Prostate gland (tissue), 2 donors: Measurements from ENCODE around the gene HEXB. TPM values are rescaled to one million over a fixed set of nuclear protein-coding genes. Genes with fewer than 3 reads are reported as not detected.
"Not testable (repeated sequence)": the region's sequence is repeated elsewhere in the genome, so short reads cannot be mapped to it uniquely, and the experiment has no call there.

Experiments used
- DNase-seq: peaks from one replicate; pipeline ENCODE4 v3.0.0-alpha.2; 2019; ENCODE audit warnings: low spot score
- H3K27ac ChIP-seq, 2 donors: fragments of 200-600 bp; sonication (generic); 2 replicates each; pipeline ENCODE4 v1.5.1; 2017 to 2019
- H3K27me3 ChIP-seq: fragments of 200-600 bp; sonication (generic); replicated peaks from 2 replicates; pipeline ENCODE4 v1.5.1; 2019; ENCODE audit not compliant: insufficient read depth
- H3K36me3 ChIP-seq, 2 donors: fragments of 200-600 bp; sonication (generic); 1 replicate in 1 of 2; 2 replicates in 1 of 2; pipeline versions ENCODE4 v1.5.1 to v1.8.1; 2017 to 2019
- H3K4me1 ChIP-seq: fragments of 200-600 bp; sonication (generic); replicated peaks from 2 replicates; pipeline ENCODE4 v1.5.1; 2019
- H3K4me3 ChIP-seq, 2 donors: fragments of 200-600 bp; sonication (generic); 2 replicates each; pipeline ENCODE4 v1.5.1; 2017 to 2019
- H3K9me3 ChIP-seq: fragments of 200-600 bp; sonication (generic); 2 replicates; pipeline ENCODE4 v1.5.1; 2017
- POLR2A ChIP-seq: fragments of 450-650 bp; IDR thresholded peaks from one replicate; pipeline ENCODE4 v1.6.1; 2016; ENCODE audit warnings: antibody characterized with exemption, mild to moderate bottlenecking
- POLR2AphosphoS5 ChIP-seq: sonication (generic); formaldehyde crosslinking; IDR thresholded peaks from one replicate; pipeline ENCODE4 v1.6.1; 2017; ENCODE audit warnings: antibody characterized with exemption
- WGBS: methylation state at CpG from one replicate; pipeline ENCODE4 v1.1.5; 2018; 5-methylcytosine and 5-hydroxymethylcytosine counted together
- intact Hi-C: fragments of 100-400 bp; cut with DNase I; formaldehyde crosslinking; loops from one replicate; pipeline ENCODE4 v1.14.2; 2022
- total RNA-seq, 2 donors: library from RNA; depleted of rRNA; stranded (reverse); fragments of >200 nt; gene quantifications; one replicate each; pipeline ENCODE4 v1.1.0, GENCODE V29; 2016
- TF ChIP-seq, protein P1 (sequence below), 4 experiments: fragments of 200-600 bp in 2 of 4; fragments of 450-650 bp in 2 of 4; sonication (generic) in 2 of 4; IDR thresholded peaks; 1 replicate in 3 of 4; 2 replicates in 1 of 4; pipeline ENCODE4 v1.5.1; 2016 to 2019; ENCODE audit warnings: antibody characterized with exemption in 4 of 4, mild to moderate bottlenecking in 2 of 4, moderate library complexity in 2 of 4

The HEXB gene
- total RNA-seq, 2 donors from 2014 or later, result 149 to 178 TPM

- H3K36me3 ChIP-seq, result no peaks in the 10 kb centered on the region
These were observed 32.6 kb downstream of the HEXB start for GRCh38 chr5:74717596-74717995.

DNA sequence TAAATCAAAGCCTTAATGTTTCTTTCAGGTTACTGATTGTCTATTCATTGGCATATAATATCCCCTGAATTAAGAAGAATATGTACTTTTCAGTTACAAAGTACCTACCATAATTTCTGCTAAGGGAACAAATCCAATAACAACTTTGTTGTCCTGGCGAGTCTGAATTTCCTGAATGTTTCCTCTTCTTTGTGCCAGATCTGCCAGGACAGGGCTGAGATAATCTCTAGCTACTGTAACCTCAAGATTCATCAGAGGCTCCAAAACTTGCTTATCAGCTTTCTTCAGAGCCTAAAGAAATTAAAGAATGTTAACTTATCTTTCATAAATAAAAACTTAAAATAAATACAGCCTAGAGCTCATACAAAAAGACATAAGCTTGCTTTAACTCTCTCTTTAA, 37.2 kb downstream of the HEXB start:
- 23% methylated on average over 1 of the region's 1 CpG for WGBS
- Histone ChIP-seq H3K4me3 (no peak overlapping the region), H3K27me3 (no peaks in the 10 kb centered on the region), H3K9me3 (no peaks in the 10 kb centered on the region), H3K27ac (no peak overlapping the region), H3K36me3 (no peaks in the 10 kb centered on the region), H3K4me1 (no peaks in the 10 kb centered on the region)
- DNase-seq, result no peak
- intact Hi-C loops, result no loop called here
- TF ChIP-seq, protein P1, sequence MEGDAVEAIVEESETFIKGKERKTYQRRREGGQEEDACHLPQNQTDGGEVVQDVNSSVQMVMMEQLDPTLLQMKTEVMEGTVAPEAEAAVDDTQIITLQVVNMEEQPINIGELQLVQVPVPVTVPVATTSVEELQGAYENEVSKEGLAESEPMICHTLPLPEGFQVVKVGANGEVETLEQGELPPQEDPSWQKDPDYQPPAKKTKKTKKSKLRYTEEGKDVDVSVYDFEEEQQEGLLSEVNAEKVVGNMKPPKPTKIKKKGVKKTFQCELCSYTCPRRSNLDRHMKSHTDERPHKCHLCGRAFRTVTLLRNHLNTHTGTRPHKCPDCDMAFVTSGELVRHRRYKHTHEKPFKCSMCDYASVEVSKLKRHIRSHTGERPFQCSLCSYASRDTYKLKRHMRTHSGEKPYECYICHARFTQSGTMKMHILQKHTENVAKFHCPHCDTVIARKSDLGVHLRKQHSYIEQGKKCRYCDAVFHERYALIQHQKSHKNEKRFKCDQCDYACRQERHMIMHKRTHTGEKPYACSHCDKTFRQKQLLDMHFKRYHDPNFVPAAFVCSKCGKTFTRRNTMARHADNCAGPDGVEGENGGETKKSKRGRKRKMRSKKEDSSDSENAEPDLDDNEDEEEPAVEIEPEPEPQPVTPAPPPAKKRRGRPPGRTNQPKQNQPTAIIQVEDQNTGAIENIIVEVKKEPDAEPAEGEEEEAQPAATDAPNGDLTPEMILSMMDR (IDR thresholded peaks at IDR 0.05), result no peak
- TF ChIP-seq POLR2A (no peak), POLR2AphosphoS5 (no peak)

More at GRCh38 chr5:74717596-74717995, 32.6 kb downstream of the HEXB start:
- no peak for DNase-seq
- Histone ChIP-seq H3K27me3 (no peaks in the 10 kb centered on the region), H3K9me3 (no peaks in the 10 kb centered on the region), H3K4me3 (no peak overlapping the region), H3K4me1 (no peaks in the 10 kb centered on the region), H3K27ac (no peak overlapping the region)
- WGBS, result 24% methylated on average over 1 of the region's 1 CpG
- intact Hi-C loops, result no loop called here
- TF ChIP-seq, protein P1 (IDR thresholded peaks at IDR 0.05), result no peak
- TF ChIP-seq POLR2A, result no peak
- no peak for TF ChIP-seq POLR2AphosphoS5

GRCh38 chr5:74725331-74725730, 40.3 kb downstream of the HEXB start:
- Histone ChIP-seq H3K4me3 (no peak overlapping the region), H3K27ac (no peak overlapping the region), H3K9me3 (no peaks in the 10 kb centered on the region), H3K4me1 (no peaks in the 10 kb centered on the region), H3K27me3 (no peaks in the 10 kb centered on the region), H3K36me3 (no peaks in the 10 kb centered on the region)
- intact Hi-C loops, result no loop called here
- no peak for DNase-seq
- TF ChIP-seq, protein P1 (IDR thresholded peaks at IDR 0.05), result no peak
- no peak for TF ChIP-seq POLR2A
- WGBS, result 87% methylated on average over 1 of the region's 1 CpG

DNA sequence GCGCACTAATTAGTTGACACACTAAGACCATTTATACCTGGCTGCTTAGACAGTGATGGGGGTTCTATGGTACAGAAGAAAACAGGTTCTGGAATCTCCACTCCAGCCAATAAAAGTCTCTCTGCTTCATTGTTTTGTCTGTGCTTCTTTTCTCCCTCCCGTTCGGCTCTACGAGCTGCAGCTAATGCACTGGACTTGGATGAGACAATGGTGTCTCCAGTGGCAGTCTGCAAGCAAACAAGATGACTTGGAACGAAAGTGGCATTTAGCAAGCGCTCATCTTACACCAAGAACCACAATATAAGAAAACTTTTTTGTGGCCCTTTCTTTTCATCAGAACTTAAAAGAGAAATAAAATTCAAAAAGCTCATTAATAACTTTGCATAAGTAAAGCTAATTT, 51.7 kb downstream of the HEXB start:
- H3K36me3 ChIP-seq, result no peaks in the 10 kb centered on the region
- no peak for DNase-seq
- H3K9me3 ChIP-seq, result no peaks in the 10 kb centered on the region
- H3K4me1 ChIP-seq, result no peaks in the 10 kb centered on the region
- 65% methylated on average over 6 of the region's 6 CpGs for WGBS
- H3K4me3 ChIP-seq, result no peak overlapping the region
- H3K27me3 ChIP-seq, result no peaks in the 10 kb centered on the region
- TF ChIP-seq POLR2AphosphoS5 (no peak), POLR2A (no peak)
- TF ChIP-seq, protein P1 (IDR thresholded peaks at IDR 0.05), result no peak
- H3K27ac ChIP-seq, result no peak overlapping the region
- intact Hi-C loops, result no loop called here

DNA sequence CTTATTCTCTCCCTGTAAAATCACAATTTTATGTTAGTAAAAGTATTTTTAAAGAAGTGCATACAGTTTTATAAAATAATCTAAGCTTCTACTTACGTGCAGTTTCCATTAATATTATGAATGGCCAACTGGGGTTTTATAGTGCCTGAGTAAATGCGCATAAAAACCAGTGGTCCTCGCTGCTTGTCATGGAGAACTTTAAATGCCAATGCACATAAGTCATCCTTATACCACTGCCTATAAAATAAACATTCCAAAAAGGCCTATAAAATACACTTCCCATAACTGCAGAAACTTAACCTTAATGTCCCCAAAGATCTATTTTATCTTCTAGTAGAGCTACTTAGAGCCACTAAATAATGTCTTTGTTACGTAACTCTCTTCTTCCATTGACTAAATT, 53.4 kb downstream of the HEXB start:
- H3K36me3 ChIP-seq, result no peaks in the 10 kb centered on the region
- H3K4me1 ChIP-seq, result no peaks in the 10 kb centered on the region
- H3K4me3 ChIP-seq, result no peak overlapping the region
- intact Hi-C loops, result no loop called here
- H3K9me3 ChIP-seq, result no peaks in the 10 kb centered on the region
- no peaks in the 10 kb centered on the region for H3K27me3 ChIP-seq
- WGBS, result 69% methylated on average over 4 of the region's 4 CpGs
- no peak for TF ChIP-seq POLR2A
- no peak for TF ChIP-seq POLR2AphosphoS5
- TF ChIP-seq, protein P1 (IDR thresholded peaks at IDR 0.05), result no peak
- no peak for DNase-seq
- H3K27ac ChIP-seq, result no peak overlapping the region

- H3K9me3 ChIP-seq, H3K36me3 ChIP-seq, intact Hi-C loops, H3K27ac ChIP-seq, H3K27me3 ChIP-seq, DNase-seq, H3K4me3 ChIP-seq, H3K4me1 ChIP-seq: not testable (repeated sequence)
- WGBS, result 97% methylated on average over 4 of the region's 4 CpGs
These were observed 63.7 kb downstream of the HEXB start for GRCh38 chr5:74748742-74749141.
